ENCODE measurements around the gene DNASE1L3.

GRCh38 chr3:58151637-58152036 is 59.1 kb downstream of the DNASE1L3 start:
- TF ChIP-seq POLR2AphosphoS5 (IDR thresholded peaks at IDR 0.05) = no peak
- TF ChIP-seq POLR2A (IDR thresholded peaks at IDR 0.05; ENCODE audit: low read depth) = no peak
- no peak for TF ChIP-seq CTCF (IDR thresholded peaks at IDR 0.05)

All from esophagus muscularis mucosa (tissue), 3 donors.